Measurements from ENCODE around the gene ATXN7L1. TPM values are rescaled to one million over a fixed set of nuclear protein-coding genes. Genes with fewer than 3 reads are reported as not detected.
"Not testable (repeated sequence)": the region's sequence is repeated elsewhere in the genome, so short reads cannot be mapped to it uniquely, and the experiment has no call there.

ATXN7L1 gene
- polyA plus RNA-seq, 3 donors, result 10.3 to 12.9 (median 11.4) TPM

DNA sequence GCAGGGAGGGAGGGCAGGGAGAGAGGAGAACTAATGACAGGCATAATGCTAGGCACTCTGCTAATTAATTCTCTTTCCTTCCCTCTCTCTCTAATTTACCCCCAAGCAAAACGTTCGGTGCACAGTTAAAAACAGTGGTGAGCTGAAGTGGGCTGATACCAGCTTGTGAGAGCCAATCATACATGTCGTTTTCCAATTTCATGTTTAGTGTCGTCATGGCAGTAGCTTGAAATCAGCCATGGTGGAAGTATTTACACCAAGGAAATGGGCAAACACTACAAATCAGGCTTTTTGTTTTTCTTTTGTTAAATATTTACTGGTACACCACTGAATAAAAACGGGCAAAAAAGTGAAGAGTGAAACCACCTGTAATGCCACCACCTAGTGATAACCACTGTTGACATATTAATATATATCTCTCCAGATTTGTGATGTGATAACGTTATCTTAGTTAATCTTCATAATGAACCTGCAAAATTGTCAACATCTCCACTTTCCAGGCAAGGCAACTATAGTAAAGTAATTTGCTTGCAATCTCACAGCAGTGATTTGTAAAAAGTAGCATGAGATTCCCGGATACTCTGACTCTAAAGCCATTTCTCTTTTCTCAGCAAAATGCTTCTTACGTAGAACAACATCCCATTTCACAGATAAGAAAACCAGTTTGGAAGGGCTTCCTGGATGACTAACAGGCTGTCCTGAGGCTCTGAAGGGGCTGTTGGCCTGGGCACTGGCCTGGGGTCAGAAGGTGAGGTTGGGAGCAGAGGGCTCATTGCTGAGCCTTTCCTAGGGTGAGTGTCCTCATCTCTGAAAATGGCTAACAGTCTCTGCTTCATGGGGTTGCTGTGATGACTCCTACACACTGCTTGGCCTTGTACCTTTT is 83.7 kb downstream of the ATXN7L1 start:
- DNase-seq (ENCODE audit: extremely low read depth in 1 of 11, low read depth in 9 of 11, low spot score in 4 of 11), result no peak

DNA sequence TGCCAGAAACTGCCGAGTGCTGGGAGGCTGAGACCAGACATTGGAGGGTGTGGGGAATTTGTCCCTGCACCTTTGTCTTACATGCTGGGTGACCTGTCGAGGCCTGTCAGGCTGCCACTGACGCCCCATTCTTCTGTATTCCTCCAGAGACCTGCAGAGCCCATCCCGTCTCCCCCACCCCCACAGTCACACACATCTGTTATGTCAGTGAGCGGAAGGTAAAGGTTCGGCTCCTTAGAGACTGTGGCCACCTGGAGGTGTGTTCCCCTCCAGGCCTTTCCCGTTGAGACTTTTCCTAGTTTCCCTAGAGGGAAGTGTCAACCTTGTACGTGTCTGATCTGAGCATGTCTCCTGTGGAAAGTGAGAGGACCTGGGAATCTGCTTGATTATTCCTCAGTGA is 84.5 kb downstream of the ATXN7L1 start:
- DNase-seq (ENCODE audit: extremely low read depth in 1 of 11, low read depth in 9 of 11, low spot score in 4 of 11), result no peak

DNA sequence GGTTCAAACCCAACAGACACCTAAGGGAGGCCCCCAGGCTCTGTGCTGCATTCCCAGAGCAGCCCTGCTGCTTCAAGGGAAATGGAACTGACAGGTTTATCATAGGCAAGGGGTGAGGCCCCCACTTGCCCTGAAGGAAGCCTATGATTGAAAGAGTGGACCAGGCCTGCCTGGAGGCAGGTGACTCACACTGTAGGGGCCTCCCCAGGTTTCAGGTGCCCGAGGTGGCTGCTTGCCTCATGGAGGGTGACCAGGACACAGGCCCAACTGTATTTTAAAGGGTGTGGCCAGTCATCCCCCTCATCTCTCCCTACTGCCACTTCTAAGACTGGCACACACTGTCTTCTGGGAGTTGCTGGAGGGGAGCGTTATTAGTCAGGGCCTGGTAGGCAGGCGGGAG is 85.4 kb downstream of the ATXN7L1 start:
- DNase-seq (ENCODE audit: extremely low read depth in 1 of 11, low read depth in 9 of 11, low spot score in 4 of 11), result no peak

DNA sequence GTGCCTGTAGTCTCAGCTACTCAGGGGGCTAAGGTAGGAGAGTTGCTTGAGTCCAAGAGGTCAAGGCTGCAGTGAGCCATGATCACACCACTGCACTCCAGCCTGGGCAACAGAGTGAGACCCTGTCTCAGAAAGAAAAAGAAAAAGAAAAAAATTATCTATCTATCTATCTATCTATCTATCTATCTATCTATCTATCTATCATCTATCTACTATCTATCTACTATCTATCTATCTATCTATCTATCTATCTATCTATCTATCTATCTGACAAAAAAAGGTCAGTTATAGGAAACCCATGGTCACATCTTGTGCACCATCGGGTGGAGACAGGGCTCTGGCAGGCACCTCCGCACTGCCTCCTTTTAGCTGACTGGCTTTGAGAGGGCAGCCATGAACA is 85.9 kb downstream of the ATXN7L1 start:
- DNase-seq (ENCODE audit: extremely low read depth in 1 of 11, low read depth in 9 of 11, low spot score in 4 of 11), result not testable (repeated sequence)

DNA sequence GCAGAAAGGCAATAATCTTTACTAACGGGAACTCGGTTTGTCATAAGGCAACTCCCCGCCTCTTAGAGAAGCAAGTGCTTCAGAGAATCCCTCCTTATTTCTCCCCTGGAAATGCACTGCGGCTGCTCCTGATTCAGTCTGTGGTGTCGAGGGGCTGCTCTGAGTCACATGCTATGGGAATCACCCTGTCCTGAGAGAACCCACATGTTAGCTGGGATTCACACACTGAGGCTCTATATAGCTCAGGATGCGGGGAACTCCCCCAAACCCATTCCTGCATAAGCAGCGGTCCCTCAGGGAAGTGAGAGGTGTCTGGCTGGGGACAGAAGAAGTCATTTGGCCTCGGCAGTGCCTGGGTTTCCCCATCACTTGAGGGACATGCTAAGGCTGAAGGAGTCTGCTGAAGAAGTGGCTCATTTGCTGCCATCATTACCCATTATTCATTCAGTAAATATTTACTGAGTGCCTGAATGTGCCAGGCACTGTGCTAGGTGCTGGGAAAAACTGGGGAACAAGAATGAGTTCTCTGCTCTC is 87.5 kb downstream of the ATXN7L1 start:
- DNase-seq (ENCODE audit: extremely low read depth in 1 of 11, low read depth in 9 of 11, low spot score in 4 of 11), result no peak

DNA sequence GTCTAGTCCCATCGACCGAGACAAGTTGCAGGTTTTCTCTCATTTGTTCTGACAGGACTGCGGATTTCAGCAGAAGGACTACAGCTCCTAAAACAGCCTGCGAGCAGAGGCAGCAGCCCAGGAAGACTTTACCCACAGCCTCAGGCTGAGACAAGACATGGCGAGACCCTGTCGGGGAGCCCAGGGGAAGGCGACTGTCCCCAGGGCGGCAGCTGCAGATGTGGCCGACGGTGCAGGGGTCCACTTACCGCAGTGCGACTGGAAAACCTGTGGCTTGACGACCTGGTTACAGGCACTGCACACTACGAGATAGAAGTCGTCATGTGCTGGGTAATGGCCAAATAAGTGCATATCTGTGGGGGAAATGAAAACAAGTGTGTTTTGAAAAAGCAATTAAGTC is 88.0 kb downstream of the ATXN7L1 start:
- DNase-seq (ENCODE audit: extremely low read depth in 1 of 11, low read depth in 9 of 11, low spot score in 4 of 11), result no peak

DNA sequence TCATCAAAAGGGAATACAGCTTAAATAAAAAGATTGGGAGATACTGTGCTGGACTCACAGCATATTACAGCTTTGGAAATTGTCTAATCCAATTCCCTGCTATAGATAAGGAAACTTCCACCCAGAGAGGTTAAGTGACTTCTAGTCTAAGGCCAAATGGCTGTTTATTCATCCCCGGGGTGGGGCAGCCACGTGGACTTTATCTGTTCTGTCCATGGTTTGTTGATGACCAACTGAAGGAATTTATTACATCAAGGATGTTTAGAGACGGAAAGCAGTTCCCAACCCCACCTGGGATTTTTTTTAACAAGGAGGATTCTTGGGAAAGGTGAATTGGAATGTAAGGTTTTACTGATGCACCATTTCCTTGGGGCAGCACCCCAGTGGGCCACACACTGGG is 88.6 kb downstream of the ATXN7L1 start:
- DNase-seq (ENCODE audit: extremely low read depth in 1 of 11, low read depth in 9 of 11, low spot score in 4 of 11), result no peak

DNA sequence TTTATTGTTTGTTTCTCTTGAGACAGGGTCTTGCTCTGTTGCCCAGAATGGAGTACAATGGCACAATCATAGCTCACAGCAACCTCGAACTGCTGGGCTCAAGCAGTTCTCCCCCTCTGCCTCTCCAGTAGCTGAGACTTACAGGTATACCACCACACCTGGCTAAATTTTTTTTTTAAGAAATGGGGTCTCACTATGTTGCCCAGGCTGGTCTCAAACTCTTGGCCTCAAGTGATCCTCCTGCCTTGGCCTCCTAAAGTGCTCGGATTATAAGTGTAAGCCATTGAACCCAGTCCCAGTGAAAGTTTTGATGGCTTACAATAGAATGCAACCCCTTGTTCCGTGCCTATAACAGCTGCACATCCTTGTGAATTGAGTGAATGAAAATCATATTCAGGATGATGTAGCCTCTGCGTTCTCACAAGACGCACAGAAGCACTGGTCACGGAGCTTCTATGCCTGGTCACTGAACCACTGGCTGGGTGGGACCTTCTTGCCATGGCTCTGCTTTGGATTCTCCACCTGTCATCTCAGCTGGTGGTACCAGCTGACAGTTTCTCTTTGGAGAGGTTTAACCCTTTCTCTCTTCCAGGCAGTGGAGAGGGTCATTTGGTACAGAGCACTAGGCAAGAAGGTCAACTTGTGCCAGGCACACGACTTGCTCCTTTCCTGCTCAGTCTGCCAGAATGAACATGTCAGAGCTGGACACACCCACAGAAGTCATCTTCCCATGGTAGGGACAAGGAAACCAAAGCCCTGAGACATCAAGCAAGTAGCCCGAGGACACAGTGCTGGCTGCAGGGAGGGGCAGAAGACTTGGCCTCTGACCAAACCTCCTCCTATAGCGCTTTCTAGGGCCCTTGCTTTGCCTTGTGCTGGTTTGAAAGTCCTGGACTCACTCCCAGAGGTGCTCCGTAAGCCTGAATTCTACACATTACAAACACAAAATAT is 89.6 kb downstream of the ATXN7L1 start:
- DNase-seq (ENCODE audit: extremely low read depth in 1 of 11, low read depth in 9 of 11, low spot score in 4 of 11), result no peak

DNA sequence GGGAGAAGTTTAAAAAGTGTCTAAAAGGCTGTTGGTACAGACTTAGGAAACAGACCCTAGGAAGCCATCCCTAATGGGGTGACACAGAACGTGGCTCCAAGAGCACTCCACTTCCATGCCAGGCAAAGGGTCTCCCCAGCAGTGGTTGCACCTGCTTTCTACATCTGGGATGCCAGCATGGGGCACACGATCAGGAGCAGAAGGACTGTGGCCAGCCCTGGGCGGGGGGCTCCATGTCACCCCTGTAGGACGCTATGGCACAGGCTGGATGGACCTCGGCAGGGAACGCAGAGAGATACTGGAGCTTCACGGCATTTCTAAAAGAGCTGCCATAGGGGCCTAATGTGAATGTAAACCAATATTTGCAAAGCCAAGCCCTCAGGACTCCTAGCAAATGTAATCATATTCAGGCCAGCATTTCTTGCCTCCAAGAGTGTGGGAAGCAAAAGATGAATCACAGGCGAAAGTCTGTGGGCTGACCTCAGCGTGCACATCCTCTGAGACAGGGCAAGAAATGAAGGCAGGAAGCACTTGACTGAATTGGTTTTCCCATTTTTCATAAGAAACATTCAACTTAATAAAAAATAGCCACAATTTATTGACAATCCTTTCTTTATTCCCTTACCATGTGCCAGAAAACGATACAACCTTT is 93.9 kb downstream of the ATXN7L1 start:
- no peak for DNase-seq (ENCODE audit: extremely low read depth in 1 of 11, low read depth in 9 of 11, low spot score in 4 of 11)

DNA sequence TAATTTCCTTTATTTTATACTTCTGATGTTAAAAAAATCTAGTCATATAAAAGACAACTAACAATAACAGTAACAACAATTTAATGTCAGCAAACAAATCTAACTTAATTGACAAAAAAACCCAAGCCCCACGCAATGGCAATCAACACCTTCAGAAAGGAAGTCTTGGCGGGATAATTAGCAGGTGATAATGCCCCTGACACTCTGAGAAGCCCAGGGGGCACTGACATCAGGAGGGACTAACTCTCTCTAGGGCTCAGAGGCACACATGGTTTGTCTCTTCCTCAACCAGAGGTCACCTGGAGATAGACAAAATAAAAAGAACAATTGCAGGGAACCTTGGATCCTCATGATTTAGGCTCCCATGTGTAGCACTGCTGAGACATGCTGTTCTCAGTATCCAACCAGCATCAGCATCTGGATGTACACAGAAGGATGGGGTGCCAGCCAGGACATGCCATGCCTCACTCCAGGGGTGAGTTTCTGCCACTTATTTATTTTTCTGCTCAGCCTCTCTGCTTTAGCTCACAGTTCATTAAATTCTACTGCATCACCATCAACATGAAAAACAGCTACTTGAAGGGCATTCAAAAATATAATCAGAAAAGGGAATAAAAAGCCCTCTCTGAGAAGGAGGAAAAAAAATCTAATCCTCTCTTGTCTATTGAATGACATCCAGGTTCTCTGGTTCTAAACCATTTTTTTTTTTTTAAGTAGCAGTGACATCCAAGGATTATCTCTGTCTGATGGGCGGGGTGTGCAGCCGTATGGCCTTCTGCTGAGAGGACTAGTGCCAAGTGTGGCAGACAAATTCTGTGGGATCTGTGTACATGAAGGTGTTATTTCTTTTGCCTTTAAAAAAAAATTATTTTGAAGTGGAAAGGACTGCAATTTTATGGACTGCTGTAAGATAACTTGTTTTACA is 96.3 kb downstream of the ATXN7L1 start:
- no peak for DNase-seq (ENCODE audit: extremely low read depth in 1 of 11, low read depth in 9 of 11, low spot score in 4 of 11)

DNA sequence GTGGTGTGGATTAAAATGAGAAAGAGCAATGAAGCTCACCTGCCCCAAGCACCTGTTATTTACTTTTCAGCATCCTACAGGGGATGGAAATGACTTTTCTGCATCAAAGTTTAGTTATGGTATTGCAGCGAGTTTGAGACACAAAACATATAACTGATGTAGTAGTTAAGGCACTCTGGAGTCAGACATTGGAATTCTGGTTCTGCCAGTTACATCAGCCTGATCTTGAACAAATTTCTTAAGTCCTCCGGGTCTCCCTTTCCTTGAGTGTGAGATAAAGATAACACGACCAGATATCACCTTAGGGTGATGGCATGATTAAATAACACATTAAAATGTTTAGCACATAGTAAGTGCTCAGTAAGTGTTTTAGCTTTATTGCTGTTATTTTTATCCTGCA is 97.4 kb downstream of the ATXN7L1 start:
- DNase-seq (ENCODE audit: extremely low read depth in 1 of 11, low read depth in 9 of 11, low spot score in 4 of 11), result no peak

DNA sequence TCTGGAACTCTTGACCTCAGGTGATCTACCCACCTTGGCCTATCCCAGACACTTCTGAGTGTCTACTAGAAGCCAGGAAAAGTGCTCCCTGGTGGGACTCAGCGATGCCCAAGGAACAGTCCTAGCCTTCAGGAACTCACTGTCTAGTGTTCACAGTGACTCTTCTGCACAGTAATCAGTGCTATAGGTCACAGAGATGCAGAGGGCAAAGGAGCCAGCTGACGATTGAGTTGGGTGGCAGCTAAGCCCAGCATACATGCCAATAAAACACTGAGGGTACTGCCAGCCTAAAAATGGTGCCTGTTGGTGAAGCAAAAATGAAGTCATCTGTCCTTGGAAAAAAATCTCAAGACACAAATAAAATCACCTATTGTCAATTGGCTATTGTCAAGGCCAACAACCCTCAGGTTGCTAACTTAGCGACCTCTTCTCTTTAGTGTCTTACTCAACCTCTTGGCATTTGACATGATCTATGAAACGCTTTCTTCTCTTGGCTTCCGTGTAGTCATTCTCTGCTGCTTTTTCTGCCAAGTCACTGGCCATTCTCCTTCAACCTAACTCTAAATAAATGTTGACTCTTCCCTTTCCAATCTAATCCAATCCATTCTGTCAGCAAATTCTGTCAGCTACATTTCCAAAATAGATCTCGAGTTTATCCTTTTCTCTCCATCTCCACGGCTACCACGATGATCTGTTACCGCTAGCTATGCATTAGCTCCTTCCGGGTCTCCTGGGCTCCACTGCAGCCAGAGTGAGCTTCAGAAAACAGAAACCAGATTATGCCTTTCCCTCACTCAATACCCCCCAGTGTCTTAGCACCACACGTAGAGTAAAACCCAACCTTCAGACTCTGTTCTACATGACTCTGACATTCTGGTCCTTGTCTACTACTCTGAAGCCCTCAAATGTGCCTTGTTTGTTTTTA is 99.2 kb downstream of the ATXN7L1 start:
- DNase-seq (ENCODE audit: extremely low read depth in 1 of 11, low read depth in 9 of 11, low spot score in 4 of 11), result no peak

DNA sequence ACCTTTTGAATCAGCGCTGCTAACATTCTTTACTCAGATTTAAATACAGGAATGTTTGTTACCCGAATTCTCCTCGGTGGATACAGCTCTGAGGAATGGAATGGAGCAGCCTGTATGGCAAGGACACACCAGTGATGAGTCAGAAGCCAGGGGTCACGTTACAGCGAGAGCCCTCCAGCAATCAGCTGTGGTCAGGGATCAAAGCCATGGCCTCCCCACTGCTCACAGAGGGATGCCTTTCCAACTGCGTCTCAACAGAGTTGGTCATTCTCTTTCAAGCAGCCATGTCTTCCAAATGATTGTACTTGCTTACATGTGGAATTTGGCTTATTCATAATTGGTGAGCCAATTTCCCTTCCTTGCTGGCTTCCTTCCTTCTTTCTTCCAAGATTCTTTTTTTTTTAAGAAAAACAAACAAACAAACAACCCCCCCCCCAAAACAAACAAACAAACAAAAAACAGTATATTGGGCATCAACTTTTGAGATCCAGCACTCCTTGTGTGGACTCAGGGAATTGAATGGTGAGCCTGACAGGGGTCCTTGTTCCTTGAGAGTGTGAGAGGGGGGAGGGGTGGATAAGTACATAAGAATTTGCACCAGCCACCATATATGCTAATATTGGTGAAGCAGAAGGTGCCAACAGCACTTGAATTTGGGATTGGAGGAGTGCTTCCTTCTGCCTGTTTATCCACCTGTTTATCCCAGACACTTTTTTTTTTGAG is 100.2 kb downstream of the ATXN7L1 start:
- peak in 2 of 11 donors; percentile 7 to 15 for DNase-seq (ENCODE audit: extremely low read depth in 1 of 11, low read depth in 9 of 11, low spot score in 4 of 11)

DNA sequence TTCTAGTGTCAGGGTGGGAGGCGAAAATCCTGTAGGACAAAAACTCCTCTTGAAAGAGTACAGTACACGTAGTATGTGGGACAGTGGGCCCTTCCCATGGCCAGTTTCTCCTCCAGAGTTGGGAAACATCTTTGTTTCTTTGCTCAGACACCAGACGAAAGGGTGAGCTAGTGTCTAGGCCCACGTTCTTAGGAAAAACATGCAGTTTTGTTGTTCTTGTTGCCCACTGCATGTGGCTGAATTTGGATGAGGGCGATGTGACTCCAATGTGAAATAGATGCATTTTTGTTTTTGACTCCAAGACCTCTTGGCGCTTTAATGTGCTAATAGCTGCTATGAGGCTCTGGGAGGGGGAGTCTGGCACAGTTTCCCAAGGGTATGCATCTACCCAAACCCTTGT is 100.8 kb downstream of the ATXN7L1 start:
- DNase-seq (ENCODE audit: extremely low read depth in 1 of 11, low read depth in 9 of 11, low spot score in 4 of 11), result no peak

DNA sequence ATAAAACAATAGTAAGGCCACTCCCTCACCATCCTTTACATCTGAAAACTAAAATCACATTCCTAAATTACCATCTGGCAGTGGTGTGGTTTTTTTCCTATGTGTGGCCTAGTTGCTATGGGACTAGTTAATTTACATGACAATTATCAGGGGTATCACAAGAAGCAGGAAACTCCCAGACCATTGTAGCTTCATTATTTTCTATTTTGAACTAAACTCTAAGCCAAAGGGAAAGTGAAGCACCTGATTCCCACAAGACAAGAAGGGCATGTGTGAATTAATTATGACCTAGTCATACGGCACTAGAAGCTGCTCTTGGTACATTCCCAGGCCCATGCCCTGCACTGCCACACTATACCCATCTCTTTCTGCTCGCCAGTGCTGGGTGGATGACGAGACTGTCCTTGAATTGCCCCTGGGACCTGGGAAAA is 103.4 kb downstream of the ATXN7L1 start:
- no peak for DNase-seq (ENCODE audit: extremely low read depth in 1 of 11, low read depth in 9 of 11, low spot score in 4 of 11)

DNA sequence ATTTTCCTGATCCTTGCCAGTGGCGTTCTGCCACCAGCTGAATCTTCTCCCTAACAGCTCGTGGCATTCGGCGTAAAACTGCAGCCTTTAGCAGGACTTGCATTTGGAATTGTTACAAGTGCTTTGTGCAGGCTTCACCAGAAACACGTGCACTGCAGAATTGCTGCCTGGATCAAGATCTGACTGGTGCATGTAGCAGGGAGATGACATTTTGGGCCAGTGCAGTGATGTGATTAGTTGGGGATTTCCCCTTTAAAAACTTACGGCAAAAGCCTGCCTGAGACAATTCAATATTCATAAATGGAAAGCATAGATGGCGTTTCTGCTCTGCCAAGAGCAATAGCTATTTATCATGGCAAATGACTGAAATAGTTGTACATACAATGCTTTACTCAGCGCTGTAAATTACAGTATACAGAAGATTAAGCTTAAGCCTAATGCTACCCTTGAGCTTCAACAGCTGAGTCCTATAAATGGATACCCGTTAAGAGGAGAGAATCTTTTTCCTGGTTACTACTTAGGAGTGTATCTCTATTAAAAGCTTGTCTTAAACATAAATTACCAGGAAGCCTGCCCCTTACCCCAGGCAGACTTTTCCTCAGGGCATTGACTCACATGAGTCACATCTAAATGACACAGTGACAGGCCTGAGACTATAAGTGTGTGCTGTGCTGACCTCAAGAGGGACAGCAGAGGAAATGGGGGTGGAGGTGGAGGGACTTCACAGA is 106.3 kb downstream of the ATXN7L1 start:
- peak in 8 of 11 donors; percentile 22 to 66 (median 45) for DNase-seq (ENCODE audit: extremely low read depth in 1 of 11, low read depth in 9 of 11, low spot score in 4 of 11)

Data from renal cortex interstitium (tissue), 11 donors.